PC-3 (cell line): ENCODE data around the gene RAD9A. TPM values are rescaled to one million over a fixed set of nuclear protein-coding genes. Genes with fewer than 3 reads are reported as not detected.

Experiments used
- ATAC-seq: fragments of 200-7000 bp; cut with Tn5 transposase; 2 replicates; pipeline ENCODE4 v1.9.1; 2020; ENCODE audit warnings: mild to moderate bottlenecking, moderate library complexity
- BruUV-seq: library from RNA; stranded (reverse); fragments of 400-500 nt; replicated peaks from 2 replicates; lab custom pipeline; 2021; lab: Mats Ljungman, UMichigan
- CTCF ChIA-PET: fragments of 300-600 bp; sonication (Branson Sonifier 250); formaldehyde crosslinking; loops from one replicate; lab custom pipeline; 2022; ENCODE audit warnings: antibody characterized with exemption; lab: Charles Lee
- POLR2A ChIA-PET: fragments of 300-600 bp; sonication (Branson Sonifier 250); formaldehyde crosslinking; loops from one replicate; lab custom pipeline; 2022; ENCODE audit warnings: antibody characterized with exemption; ENCODE audit not compliant: unreplicated experiment; lab: Charles Lee
- DNase-seq: peaks from one replicate; pipeline ENCODE4 v3.0.0-alpha.2; 2015
- H2AFZ ChIP-seq: fragments of 300-600 bp; sonication (generic); 2 replicates; pipeline ENCODE4 v1.6.0; 2016; ENCODE audit warnings: antibody characterized with exemption, low read length
- H3F3A ChIP-seq: fragments of 300-600 bp; sonication (generic); one replicate; pipeline ENCODE4 v1.6.0; 2017; ENCODE audit warnings: antibody characterized with exemption, low read length, control low read depth, mild to moderate bottlenecking; ENCODE audit not compliant: unreplicated experiment
- H3K27ac ChIP-seq: fragments of 300-600 bp; sonication (generic); 2 replicates; pipeline ENCODE4 v1.5.1; 2016; ENCODE audit warnings: mild to moderate bottlenecking, low read length
- H3K27me3 ChIP-seq: fragments of 300-600 bp; sonication (generic); 2 replicates; pipeline ENCODE4 v1.6.1; 2016; ENCODE audit warnings: low read length, mixed read lengths
- H3K36me3 ChIP-seq: fragments of 300-600 bp; sonication (generic); 2 replicates; pipeline ENCODE4 v1.6.1; 2016; ENCODE audit warnings: low read depth, mixed run types, low read length, mixed read lengths
- H3K4me1 ChIP-seq: fragments of 300-600 bp; sonication (generic); 2 replicates; pipeline ENCODE4 v1.5.1; 2016; ENCODE audit warnings: low read length; ENCODE audit not compliant: insufficient read depth
- H3K4me2 ChIP-seq: fragments of 300-600 bp; sonication (generic); 2 replicates; pipeline ENCODE4 v1.6.0; 2016; ENCODE audit warnings: low read length
- H3K4me3 ChIP-seq: fragments of 300-600 bp; sonication (generic); 2 replicates; pipeline ENCODE4 v1.5.1; 2016; ENCODE audit warnings: mild to moderate bottlenecking, low read length, mixed read lengths
- H3K79me2 ChIP-seq: fragments of 300-600 bp; sonication (generic); 2 replicates; pipeline ENCODE4 v1.6.1; 2017; ENCODE audit warnings: low read length, mixed read lengths
- H3K9ac ChIP-seq: fragments of 300-600 bp; sonication (generic); 2 replicates; pipeline ENCODE4 v1.6.0; 2016; ENCODE audit warnings: mild to moderate bottlenecking, low read length
- H3K9me2 ChIP-seq: fragments of 300-600 bp; sonication (generic); replicated peaks from 2 replicates; pipeline ENCODE4 v1.6.1; 2016; ENCODE audit warnings: mixed run types, low read length, mixed read lengths
- H3K9me3 ChIP-seq: fragments of 300-600 bp; sonication (generic); 2 replicates; pipeline ENCODE4 v1.6.1; 2016; ENCODE audit warnings: low read length, mixed read lengths
- H4K20me1 ChIP-seq: fragments of 300-600 bp; sonication (generic); 2 replicates; pipeline ENCODE4 v1.6.1; 2016; ENCODE audit warnings: low read length, mixed read lengths
- EZH2 ChIP-seq: fragments of 300-600 bp; sonication (generic); IDR thresholded peaks from one replicate; pipeline ENCODE4 v1.6.1; 2017; ENCODE audit warnings: antibody characterized with exemption, mild to moderate bottlenecking, low read length; ENCODE audit not compliant: unreplicated experiment
- EZH2phosphoT487 ChIP-seq: fragments of 300-600 bp; sonication (generic); IDR thresholded peaks from 2 replicates; pipeline ENCODE4 v1.6.1; 2018; ENCODE audit warnings: mild to moderate bottlenecking, antibody characterized with exemption, low read length, borderline replicate concordance
- intact Hi-C: fragments of 100-400 bp; cut with micrococcal nuclease; formaldehyde crosslinking; loops from 2 replicates; pipeline ENCODE4 v1.9.0; 2023
- total RNA-seq: library from RNA; depleted of rRNA; stranded (reverse); fragments of >200 nt; gene quantifications from 2 replicates; pipeline ENCODE4 v1.2.3, GENCODE V29; 2014
- TF ChIP-seq, protein P1 (sequence below): fragments of 300-600 bp; sonication (generic); conservative IDR thresholded peaks from 2 replicates; pipeline ENCODE4 v1.5.1; 2017; ENCODE audit warnings: antibody characterized with exemption, low read depth, mild to moderate bottlenecking, low read length

The RAD9A gene
- total RNA-seq, 1 experiment from 2014 or later = 45.5 TPM

DNA sequence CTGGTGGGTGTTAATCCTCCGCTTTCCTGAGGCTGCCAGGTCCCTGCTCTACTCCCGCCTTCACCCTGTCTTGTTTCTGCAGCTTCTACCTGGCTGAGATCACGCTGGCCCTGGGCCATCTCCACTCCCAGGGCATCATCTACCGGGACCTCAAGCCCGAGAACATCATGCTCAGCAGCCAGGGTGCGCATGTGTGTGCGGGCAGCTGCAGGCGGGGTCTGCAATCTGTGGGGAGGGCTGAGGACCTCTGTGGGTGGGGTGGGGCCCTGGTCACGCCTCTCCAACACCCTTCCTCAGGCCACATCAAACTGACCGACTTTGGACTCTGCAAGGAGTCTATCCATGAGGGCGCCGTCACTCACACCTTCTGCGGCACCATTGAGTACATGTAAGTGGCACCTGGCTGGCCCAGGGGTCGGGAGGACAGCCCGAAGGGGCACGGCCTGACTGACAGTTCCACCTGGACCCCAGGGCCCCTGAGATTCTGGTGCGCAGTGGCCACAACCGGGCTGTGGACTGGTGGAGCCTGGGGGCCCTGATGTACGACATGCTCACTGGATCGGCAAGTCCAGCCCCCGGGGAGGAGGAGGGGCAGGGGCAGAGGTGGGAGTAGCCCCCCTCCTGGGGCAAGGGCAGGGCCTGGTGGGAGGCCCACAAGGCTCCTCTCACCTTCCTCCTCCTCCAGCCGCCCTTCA is 41.0 kb downstream of the RAD9A start:
- no peak overlapping the region for H3K4me2 ChIP-seq
- ChIA-PET POLR2A (no interaction called here), CTCF (no interaction called here)
- no peak overlapping the region for H3K9ac ChIP-seq
- peaks cover 34% of the 10 kb centered on the region for H3K79me2 ChIP-seq
- no peak overlapping the region for H3K4me3 ChIP-seq
- TF ChIP-seq EZH2 (no peak), EZH2phosphoT487 (no peak)
- no peak overlapping the region for H3K27ac ChIP-seq
- ATAC-seq (no peak), DNase-seq (no peak)
- H3K4me1 ChIP-seq = peaks cover 10% of the 10 kb centered on the region
- no peaks in the 10 kb centered on the region for H4K20me1 ChIP-seq
- intact Hi-C loops = no loop called here
- H3F3A ChIP-seq = peaks cover 4% of the 10 kb centered on the region
- H3K9me3 ChIP-seq = no peaks in the 10 kb centered on the region
- no TSS peak for BruUV-seq
- H3K36me3 ChIP-seq = peaks cover 46% of the 10 kb centered on the region
- no peak overlapping the region for H2AFZ ChIP-seq
- no peaks in the 10 kb centered on the region for H3K9me2 ChIP-seq
- no peaks in the 10 kb centered on the region for H3K27me3 ChIP-seq

- Histone ChIP-seq H3K27me3 (no peaks in the 10 kb centered on the region), H3K4me3 (no peak overlapping the region), H3K4me1 (peaks cover 10% of the 10 kb centered on the region), H3K9ac (no peak overlapping the region), H3K4me2 (no peak overlapping the region), H3K36me3 (peaks cover 49% of the 10 kb centered on the region), H3K27ac (no peak overlapping the region), H3K9me3 (no peaks in the 10 kb centered on the region), H3K9me2 (no peaks in the 10 kb centered on the region), H4K20me1 (no peaks in the 10 kb centered on the region), H2AFZ (no peak overlapping the region), H3F3A (peaks cover 4% of the 10 kb centered on the region), H3K79me2 (peaks cover 28% of the 10 kb centered on the region)
- no TSS peak for BruUV-seq
- intact Hi-C loops = no loop called here
- ATAC-seq = no peak
- no peak for TF ChIP-seq EZH2phosphoT487
- TF ChIP-seq, protein P1, sequence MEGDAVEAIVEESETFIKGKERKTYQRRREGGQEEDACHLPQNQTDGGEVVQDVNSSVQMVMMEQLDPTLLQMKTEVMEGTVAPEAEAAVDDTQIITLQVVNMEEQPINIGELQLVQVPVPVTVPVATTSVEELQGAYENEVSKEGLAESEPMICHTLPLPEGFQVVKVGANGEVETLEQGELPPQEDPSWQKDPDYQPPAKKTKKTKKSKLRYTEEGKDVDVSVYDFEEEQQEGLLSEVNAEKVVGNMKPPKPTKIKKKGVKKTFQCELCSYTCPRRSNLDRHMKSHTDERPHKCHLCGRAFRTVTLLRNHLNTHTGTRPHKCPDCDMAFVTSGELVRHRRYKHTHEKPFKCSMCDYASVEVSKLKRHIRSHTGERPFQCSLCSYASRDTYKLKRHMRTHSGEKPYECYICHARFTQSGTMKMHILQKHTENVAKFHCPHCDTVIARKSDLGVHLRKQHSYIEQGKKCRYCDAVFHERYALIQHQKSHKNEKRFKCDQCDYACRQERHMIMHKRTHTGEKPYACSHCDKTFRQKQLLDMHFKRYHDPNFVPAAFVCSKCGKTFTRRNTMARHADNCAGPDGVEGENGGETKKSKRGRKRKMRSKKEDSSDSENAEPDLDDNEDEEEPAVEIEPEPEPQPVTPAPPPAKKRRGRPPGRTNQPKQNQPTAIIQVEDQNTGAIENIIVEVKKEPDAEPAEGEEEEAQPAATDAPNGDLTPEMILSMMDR = no peak
- no peak for TF ChIP-seq EZH2
- ChIA-PET CTCF (no interaction called here), POLR2A (no interaction called here)
- DNase-seq = no peak
Measured at GRCh38 chr11:67433536-67434394, 42.0 kb downstream of the RAD9A start.

- H3K4me3 ChIP-seq = no peak overlapping the region
- DNase-seq (no peak), ATAC-seq (no peak)
- POLR2A ChIA-PET = no interaction called here
- peaks cover 49% of the 10 kb centered on the region for H3K36me3 ChIP-seq
- H3K27ac ChIP-seq = no peak overlapping the region
- H3K9me2 ChIP-seq = no peaks in the 10 kb centered on the region
- TF ChIP-seq EZH2 (no peak), EZH2phosphoT487 (no peak)
- TF ChIP-seq, protein P1 = no peak
- H3K27me3 ChIP-seq = no peaks in the 10 kb centered on the region
- CTCF ChIA-PET = no interaction called here
- no peaks in the 10 kb centered on the region for H4K20me1 ChIP-seq
- H3F3A ChIP-seq = peaks cover 9% of the 10 kb centered on the region
- peaks cover 22% of the 10 kb centered on the region for H3K79me2 ChIP-seq
- peaks cover 7% of the 10 kb centered on the region for H3K4me1 ChIP-seq
- H3K9ac ChIP-seq = no peak overlapping the region
- H3K4me2 ChIP-seq = no peak overlapping the region
- no TSS peak for BruUV-seq
- intact Hi-C loops = no loop called here
- H3K9me3 ChIP-seq = no peaks in the 10 kb centered on the region
- H2AFZ ChIP-seq = no peak overlapping the region
Measured at GRCh38 chr11:67434395-67434881, 42.7 kb downstream of the RAD9A start.
